Right lobe of liver (tissue), 6 donors: ENCODE data around the gene TLE1. TPM values are rescaled to one million over a fixed set of nuclear protein-coding genes. Genes with fewer than 3 reads are reported as not detected.

Experiments
- ATAC-seq, 4 donors: fragments of 200-7000 bp; cut with Tn5 transposase; one replicate each; pipeline ENCODE4 v1.9.1; 2020; ENCODE audit warnings: mild to moderate bottlenecking in 4 of 4, moderate library complexity in 4 of 4
- DNase-seq, 3 donors: peaks; one replicate each; pipeline ENCODE4 v3.0.0-alpha.2; 2020
- H3K27ac ChIP-seq, 3 donors: fragments of 200-600 bp; one replicate each; pipeline ENCODE4 v1.8.0; 2022
- H3K27me3 ChIP-seq, 2 donors: fragments of 200-600 bp; one replicate each; pipeline ENCODE4 v1.8.0; 2022
- H3K36me3 ChIP-seq, 4 donors: fragments of 200-600 bp; sonication (generic) in 1 of 4; one replicate each; pipeline versions ENCODE4 v1.5.1 to v1.8.0; 2017 to 2022; ENCODE audit warnings: control low read depth in 1 of 4
- H3K4me1 ChIP-seq, 4 donors: fragments of 200-600 bp; sonication (generic) in 1 of 4; one replicate each; pipeline versions ENCODE4 v1.5.1 to v1.8.0; 2017 to 2022; ENCODE audit warnings: control low read depth in 1 of 4
- H3K4me3 ChIP-seq, 3 donors: fragments of 200-600 bp; one replicate each; pipeline ENCODE4 v1.8.0; 2022
- H3K9me3 ChIP-seq, 4 donors: fragments of 200-600 bp; sonication (generic) in 1 of 4; one replicate each; pipeline versions ENCODE4 v1.5.1 to v1.8.0; 2017 to 2022; ENCODE audit warnings: control low read depth in 1 of 4
- CTCF ChIP-seq, 4 donors: fragments of 200-600 bp in 3 of 4; fragments of 450-650 bp in 1 of 4; IDR thresholded peaks; one replicate each; pipeline versions ENCODE4 v1.5.1 to v1.8.0; 2016 to 2022; ENCODE audit warnings: antibody characterized with exemption in 4 of 4, mild to moderate bottlenecking in 2 of 4
- POLR2A ChIP-seq: fragments of 450-650 bp; IDR thresholded peaks from one replicate; pipeline ENCODE4 v1.6.1; 2017; ENCODE audit warnings: antibody characterized with exemption, mild to moderate bottlenecking
- WGBS: methylation state at CpG from one replicate; pipeline ENCODE4 v1.1.6; 2018; ENCODE audit warnings: low coverage, low lambda C conversion rate; ENCODE audit not compliant: insufficient coverage; ENCODE audit errors: missing lambda C conversion rate; 5-methylcytosine and 5-hydroxymethylcytosine counted together
- intact Hi-C, 2 donors: fragments of 100-400 bp; cut with DNase I; formaldehyde crosslinking; loops; one replicate each; pipeline versions ENCODE4 v1.11.2 to v1.14.1; 2022
- total RNA-seq, 6 experiments: library from RNA; depleted of rRNA in 2 of 6; stranded (reverse); fragments of >200 nt in 2 of 6; fragmentation: NEBNext Ultra II Directional in 3 of 6; extraction: Animal tissue kit (Norgen Biotek cat#: 25700) in 3 of 6; gene quantifications; one replicate each; pipeline versions ENCODE4 v1.1.0 to v1.2.4, GENCODE V29; 2016 to 2023
- donor health status: DM: no; HTN: yes; CAD: no.
- donor health status: DM: no; HTN: no; CAD: no.
- donor health status: DM: no; HTN: no; CAD: no.
- donor health status: DM: no; HTN: yes; CAD: no.
- donor health status: DM: no; HTN: yes; CAD: no.

Gene TLE1
- total RNA-seq, 6 experiments from 2014 or later = 31.9 to 62.9 (median 58.0) TPM

GRCh38 chr9:81591791-81592190 is 97.6 kb downstream of the TLE1 start:
- TF ChIP-seq POLR2A (no peak), CTCF (IDR thresholded peaks at IDR 0.05) (no peak)
- intact Hi-C loops = no loop called here
- DNase-seq (no peak), ATAC-seq (no peak)
- Histone ChIP-seq H3K27me3 (no peaks in the 10 kb centered on the region), H3K4me1 (peaks cover 0 to 48% (median 16%) of the 10 kb centered on the region in 4 donors), H3K4me3 (no peak overlapping the region), H3K9me3 (no peaks in the 10 kb centered on the region), H3K36me3 (peaks cover 0 to 21% (median 4%) of the 10 kb centered on the region in 4 donors), H3K27ac (no peak overlapping the region)
- WGBS = 94% methylated on average over 12 of the region's 12 CpGs

- peak in 1 of 3 donors; percentile 33 for DNase-seq
Measured at GRCh38 chr9:81590688-81591087, 98.7 kb downstream of the TLE1 start.

DNA sequence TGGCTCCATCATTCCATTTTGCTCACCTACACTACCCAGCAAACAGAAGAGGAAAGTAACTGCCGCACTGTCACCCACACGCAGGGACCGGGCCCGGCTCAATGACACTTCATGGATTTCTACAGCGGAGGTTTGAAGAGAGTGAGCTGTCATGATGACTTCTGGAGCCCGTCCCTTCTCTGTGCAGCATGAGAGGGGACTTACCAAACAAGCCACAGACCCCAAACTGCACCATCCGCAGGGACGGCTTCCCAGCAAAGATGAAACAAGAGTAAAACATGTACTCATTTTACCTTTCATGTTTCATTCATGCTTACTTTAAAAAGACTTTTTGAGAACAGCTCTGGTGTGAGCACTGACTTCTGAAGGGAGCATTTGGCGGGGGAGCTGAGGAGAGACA is 99.5 kb downstream of the TLE1 start:
- Histone ChIP-seq H3K4me1 (peaks cover 0 to 48% (median 16%) of the 10 kb centered on the region in 4 donors), H3K4me3 (no peak overlapping the region), H3K9me3 (no peaks in the 10 kb centered on the region), H3K27ac (no peak overlapping the region), H3K27me3 (no peaks in the 10 kb centered on the region), H3K36me3 (peaks cover 0 to 27% (median 9%) of the 10 kb centered on the region in 4 donors)
- intact Hi-C loops = loop anchor here in 1 of 2 donors (10.0 kb wide), 1 partner anchor 55 kb away; no protein-coding TSS in a partner anchor
- TF ChIP-seq POLR2A = no peak
- TF ChIP-seq CTCF (IDR thresholded peaks at IDR 0.05) = no peak
- 100% methylated on average over 7 of the region's 9 CpGs for WGBS
- peak in 1 of 3 donors; percentile 39 for DNase-seq
- ATAC-seq = no peak

More at GRCh38 chr9:81590688-81591087, 98.7 kb downstream of the TLE1 start:
- intact Hi-C loops = no loop called here
- Histone ChIP-seq H3K27me3 (no peaks in the 10 kb centered on the region), H3K4me1 (peaks cover 0 to 48% (median 16%) of the 10 kb centered on the region in 4 donors), H3K27ac (no peak overlapping the region), H3K36me3 (peaks cover 0 to 20% (median 6%) of the 10 kb centered on the region in 4 donors), H3K9me3 (no peaks in the 10 kb centered on the region), H3K4me3 (no peak overlapping the region)
- TF ChIP-seq POLR2A (no peak), CTCF (IDR thresholded peaks at IDR 0.05) (no peak)
- no CpG with 5 or more reads among the region's 16 CpGs for WGBS
- no peak for ATAC-seq

GRCh38 chr9:81589392-81589791 is 100.0 kb downstream of the TLE1 start:
- WGBS = 54% methylated on average over 5 of the region's 5 CpGs
- no peak overlapping the region for H3K4me3 ChIP-seq
- peaks cover 0 to 48% (median 16%) of the 10 kb centered on the region in 4 donors for H3K4me1 ChIP-seq
- no peaks in the 10 kb centered on the region for H3K27me3 ChIP-seq
- intact Hi-C loops = loop anchor here in 1 of 2 donors (10.0 kb wide), 1 partner anchor 55 kb away; no protein-coding TSS in a partner anchor
- DNase-seq = peak in 1 of 3 donors; percentile 40
- no peak overlapping the region for H3K27ac ChIP-seq
- H3K9me3 ChIP-seq = no peaks in the 10 kb centered on the region
- peaks cover 0 to 30% (median 9%) of the 10 kb centered on the region in 4 donors for H3K36me3 ChIP-seq
- TF ChIP-seq CTCF (IDR thresholded peaks at IDR 0.05) (no peak), POLR2A (no peak)
- ATAC-seq = no peak
